WERI-Rb-1 (cell line): ENCODE data around the gene OR3A1.
A peak's percentile ranks its signal among the peaks of the same experiment; 100 is the strongest.
"Not testable (repeated sequence)": the region's sequence is repeated elsewhere in the genome, so short reads cannot be mapped to it uniquely, and the experiment has no call there.

Experiments used
- DNase-seq: peaks from one replicate; pipeline ENCODE4 v3.0.0-alpha.2; 2020
- H3K27ac ChIP-seq: fragments of 250-450 bp; sonication (Bioruptor Pico); 2 replicates; pipeline ENCODE4 v1.5.1; 2020; ENCODE audit warnings: mild to moderate bottlenecking, moderate library complexity
- H3K27me3 ChIP-seq: fragments of 250-450 bp; sonication (Bioruptor Pico); 2 replicates; pipeline ENCODE4 v1.5.1; 2021; ENCODE audit warnings: mild to moderate bottlenecking, low read depth, moderate library complexity; ENCODE audit not compliant: insufficient read depth, severe bottlenecking
- H3K36me3 ChIP-seq: fragments of 250-450 bp; sonication (Bioruptor Pico); 2 replicates; pipeline ENCODE4 v1.5.1; 2020; ENCODE audit warnings: mild to moderate bottlenecking, moderate library complexity
- H3K4me3 ChIP-seq: 2 replicates; pipeline ENCODE4 v1.5.1; 2011; ENCODE audit warnings: low read depth, mild to moderate bottlenecking, control low read depth, low read length
- H3K9me3 ChIP-seq: fragments of 250-450 bp; sonication (Bioruptor Pico); 2 replicates; pipeline ENCODE4 v1.5.1; 2021; ENCODE audit warnings: mild to moderate bottlenecking, moderate library complexity; ENCODE audit not compliant: severe bottlenecking
- TF ChIP-seq, protein P1 (sequence below): IDR thresholded peaks from 2 replicates; pipeline ENCODE4 v1.5.1; 2011; ENCODE audit warnings: low read depth, mild to moderate bottlenecking, control low read depth, inconsistent platforms, low read length

The OR3A1 gene, protein sequence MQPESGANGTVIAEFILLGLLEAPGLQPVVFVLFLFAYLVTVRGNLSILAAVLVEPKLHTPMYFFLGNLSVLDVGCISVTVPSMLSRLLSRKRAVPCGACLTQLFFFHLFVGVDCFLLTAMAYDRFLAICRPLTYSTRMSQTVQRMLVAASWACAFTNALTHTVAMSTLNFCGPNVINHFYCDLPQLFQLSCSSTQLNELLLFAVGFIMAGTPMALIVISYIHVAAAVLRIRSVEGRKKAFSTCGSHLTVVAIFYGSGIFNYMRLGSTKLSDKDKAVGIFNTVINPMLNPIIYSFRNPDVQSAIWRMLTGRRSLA

DNA sequence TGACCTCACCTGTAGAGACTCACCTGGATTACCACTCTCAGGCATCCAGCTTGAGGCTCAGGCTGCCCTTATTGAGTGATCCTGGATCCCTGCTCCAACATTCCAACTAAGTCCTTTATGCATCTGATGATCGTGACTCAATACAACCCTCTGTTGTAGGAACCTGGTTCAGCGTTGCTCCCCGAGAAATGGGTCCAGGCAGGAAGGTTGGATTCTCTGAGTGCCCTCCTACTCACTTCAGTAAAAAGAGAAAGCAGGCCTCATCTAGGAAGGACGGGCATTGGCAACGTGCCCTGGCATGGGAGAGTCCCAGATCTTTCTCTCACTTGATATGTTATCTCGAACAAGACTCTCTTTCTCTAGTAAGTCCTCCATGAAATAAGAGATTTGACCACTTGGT lies at the start of gene OR3A1:
OR3A1 (minus strand) TSS at position 101 of the 400 bp plus-strand sequence. CDS start 5,778 bp downstream, outside the sequence.
- DNase-seq, result no peak
- no peaks in the 10 kb centered on the region for H3K36me3 ChIP-seq
- peaks cover 6% of the 10 kb centered on the region for H3K9me3 ChIP-seq
- H3K27me3 ChIP-seq, result peaks cover 56% of the 10 kb centered on the region
- H3K4me3 ChIP-seq, result no peak within 1 kb of the TSS
- H3K27ac ChIP-seq, result no peak within 1 kb of the TSS
- TF ChIP-seq, protein P1, sequence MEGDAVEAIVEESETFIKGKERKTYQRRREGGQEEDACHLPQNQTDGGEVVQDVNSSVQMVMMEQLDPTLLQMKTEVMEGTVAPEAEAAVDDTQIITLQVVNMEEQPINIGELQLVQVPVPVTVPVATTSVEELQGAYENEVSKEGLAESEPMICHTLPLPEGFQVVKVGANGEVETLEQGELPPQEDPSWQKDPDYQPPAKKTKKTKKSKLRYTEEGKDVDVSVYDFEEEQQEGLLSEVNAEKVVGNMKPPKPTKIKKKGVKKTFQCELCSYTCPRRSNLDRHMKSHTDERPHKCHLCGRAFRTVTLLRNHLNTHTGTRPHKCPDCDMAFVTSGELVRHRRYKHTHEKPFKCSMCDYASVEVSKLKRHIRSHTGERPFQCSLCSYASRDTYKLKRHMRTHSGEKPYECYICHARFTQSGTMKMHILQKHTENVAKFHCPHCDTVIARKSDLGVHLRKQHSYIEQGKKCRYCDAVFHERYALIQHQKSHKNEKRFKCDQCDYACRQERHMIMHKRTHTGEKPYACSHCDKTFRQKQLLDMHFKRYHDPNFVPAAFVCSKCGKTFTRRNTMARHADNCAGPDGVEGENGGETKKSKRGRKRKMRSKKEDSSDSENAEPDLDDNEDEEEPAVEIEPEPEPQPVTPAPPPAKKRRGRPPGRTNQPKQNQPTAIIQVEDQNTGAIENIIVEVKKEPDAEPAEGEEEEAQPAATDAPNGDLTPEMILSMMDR, result no peak

DNA sequence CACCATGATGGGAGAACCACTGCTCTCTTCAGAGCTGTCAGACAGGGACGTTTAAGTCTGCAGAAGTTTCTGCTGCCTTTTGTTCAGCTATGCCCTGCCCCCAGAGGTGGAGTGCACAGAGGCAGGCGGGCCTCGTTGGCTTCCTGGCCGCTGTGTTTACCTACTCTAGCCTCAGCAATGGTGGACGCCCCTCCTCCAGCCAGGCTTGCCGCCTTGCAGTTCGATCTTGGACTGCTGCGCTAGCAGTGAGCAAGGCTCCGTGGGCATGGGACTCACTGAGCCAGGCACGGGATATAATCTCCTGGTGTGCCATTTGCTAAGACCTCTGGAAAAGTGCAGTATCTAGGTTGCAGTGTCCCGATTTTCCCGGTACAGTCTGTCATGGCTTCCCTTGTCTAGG lies 44.6 kb upstream of the OR3A1 start:
- H3K9me3 ChIP-seq, result peaks cover 14% of the 10 kb centered on the region
- DNase-seq, H3K4me3 ChIP-seq, H3K36me3 ChIP-seq, H3K27ac ChIP-seq: not testable (repeated sequence)
- peaks cover 24% of the 10 kb centered on the region for H3K27me3 ChIP-seq

DNA sequence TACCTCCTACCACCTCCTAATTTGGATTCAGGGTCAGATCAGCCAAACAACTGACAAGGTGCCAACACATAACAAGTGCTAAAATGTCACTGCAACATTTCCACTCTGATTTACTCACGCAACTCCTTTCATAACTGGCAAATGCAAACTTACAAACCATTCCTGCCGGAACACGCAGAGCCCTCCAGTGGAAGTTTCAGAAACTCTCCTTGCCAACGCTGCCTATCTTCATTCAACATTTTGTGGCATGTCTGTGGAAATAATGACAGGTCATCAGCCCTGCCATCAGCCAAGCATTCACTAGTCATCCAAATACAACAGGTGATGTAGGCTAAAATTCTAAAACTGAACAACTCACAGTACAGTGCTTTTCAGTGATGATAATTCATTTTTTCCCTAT lies 37.7 kb upstream of the OR3A1 start:
- no peak overlapping the region for H3K27ac ChIP-seq
- no peak overlapping the region for H3K4me3 ChIP-seq
- no peaks in the 10 kb centered on the region for H3K36me3 ChIP-seq
- TF ChIP-seq, protein P1, result 0 out of 2 replicates have a peak, but pooled peaks have one; percentile 16
- H3K27me3 ChIP-seq, result peaks cover 20% of the 10 kb centered on the region
- peaks cover 7% of the 10 kb centered on the region for H3K9me3 ChIP-seq
- DNase-seq, result no peak

DNA sequence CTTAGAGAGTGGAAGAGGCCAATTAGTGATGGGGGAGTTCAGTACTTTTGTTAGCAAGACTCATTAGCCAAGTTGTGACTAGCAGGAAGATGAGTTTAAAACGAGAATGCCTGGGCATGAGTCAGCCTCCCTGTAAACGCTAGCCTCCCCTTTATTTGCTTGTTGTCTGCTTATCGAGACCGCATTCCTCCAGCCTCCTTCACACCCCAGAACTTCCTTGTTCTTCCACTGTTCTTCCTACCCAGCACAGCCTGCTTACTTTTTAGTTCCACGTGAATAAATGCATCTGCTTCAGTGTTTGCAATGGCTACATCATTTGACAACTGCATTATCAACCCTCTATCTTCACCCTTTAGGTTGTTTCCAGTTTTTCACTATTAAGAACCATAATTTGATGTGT lies 20.2 kb upstream of the OR3A1 start:
- no peak overlapping the region for H3K4me3 ChIP-seq
- no peaks in the 10 kb centered on the region for H3K36me3 ChIP-seq
- no peak for DNase-seq
- H3K9me3 ChIP-seq, result peaks cover 5% of the 10 kb centered on the region
- peaks cover 38% of the 10 kb centered on the region for H3K27me3 ChIP-seq
- H3K27ac ChIP-seq, result no peak overlapping the region
- TF ChIP-seq, protein P1, result no peak

DNA sequence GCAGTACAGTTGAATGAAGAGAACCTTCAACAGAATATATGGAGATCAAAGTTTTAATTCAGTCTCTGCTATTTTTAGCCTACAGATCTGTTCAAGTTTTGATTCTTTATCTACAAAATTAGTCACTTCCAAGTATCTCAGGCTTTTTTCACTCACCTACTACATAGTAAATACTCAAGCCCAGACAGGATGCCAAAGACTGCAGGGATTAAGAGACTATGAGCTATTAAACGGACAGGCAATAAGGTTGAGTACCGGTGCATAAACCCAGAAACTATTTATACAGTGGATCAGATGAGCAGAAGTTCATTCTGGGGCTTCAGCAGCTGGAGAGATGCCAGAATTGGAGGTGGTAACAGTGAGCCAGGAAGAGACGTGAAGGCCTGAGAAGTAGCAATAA lies 18.7 kb upstream of the OR3A1 start:
- no peak overlapping the region for H3K4me3 ChIP-seq
- H3K9me3 ChIP-seq, result peaks cover 5% of the 10 kb centered on the region
- DNase-seq, result no peak
- H3K27ac ChIP-seq, result no peak overlapping the region
- H3K27me3 ChIP-seq, result peaks cover 51% of the 10 kb centered on the region
- no peaks in the 10 kb centered on the region for H3K36me3 ChIP-seq
- TF ChIP-seq, protein P1, result no peak

DNA sequence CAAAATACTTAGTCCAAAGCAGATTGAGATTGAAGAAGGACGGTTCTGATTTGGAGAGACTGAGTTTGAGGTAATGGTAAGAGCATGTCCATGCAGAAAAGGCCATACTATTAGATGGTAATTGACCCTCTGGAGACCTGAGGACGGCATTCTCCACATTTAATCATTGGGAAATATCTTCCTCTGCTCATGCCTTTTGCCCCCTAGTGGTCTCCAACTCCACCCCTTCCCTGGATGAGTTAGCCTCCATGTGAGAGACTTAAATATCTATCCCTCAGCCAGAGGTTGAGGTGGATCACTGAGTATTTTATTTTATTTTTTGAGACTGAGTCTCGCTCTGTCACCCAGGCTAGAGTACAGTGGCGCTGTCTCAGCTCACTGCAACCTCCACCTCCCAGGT lies 10.4 kb upstream of the OR3A1 start:
- H3K36me3 ChIP-seq, result no peaks in the 10 kb centered on the region
- H3K9me3 ChIP-seq, result peaks cover 2% of the 10 kb centered on the region
- H3K27me3 ChIP-seq, result peaks cover 79% of the 10 kb centered on the region
- TF ChIP-seq, protein P1, result no peak
- H3K4me3 ChIP-seq, result no peak overlapping the region
- no peak overlapping the region for H3K27ac ChIP-seq
- DNase-seq, result no peak
